Stimulated activated CD4-positive, alpha-beta T cell treated with anti-CD3 and anti-CD28 coated beads, Interleukin-4, amount 100 ng/mL, for 48 hours (primary cell): ENCODE data around the gene HUS1B.
"Not testable (repeated sequence)": the region's sequence is repeated elsewhere in the genome, so short reads cannot be mapped to it uniquely, and the experiment has no call there.

Experiments
- DNase-seq, 2 donors: peaks; one replicate each; pipeline ENCODE4 v3.0.0-alpha.2; 2020; ENCODE audit warnings: low read depth in 2 of 2

HUS1B gene

DNA sequence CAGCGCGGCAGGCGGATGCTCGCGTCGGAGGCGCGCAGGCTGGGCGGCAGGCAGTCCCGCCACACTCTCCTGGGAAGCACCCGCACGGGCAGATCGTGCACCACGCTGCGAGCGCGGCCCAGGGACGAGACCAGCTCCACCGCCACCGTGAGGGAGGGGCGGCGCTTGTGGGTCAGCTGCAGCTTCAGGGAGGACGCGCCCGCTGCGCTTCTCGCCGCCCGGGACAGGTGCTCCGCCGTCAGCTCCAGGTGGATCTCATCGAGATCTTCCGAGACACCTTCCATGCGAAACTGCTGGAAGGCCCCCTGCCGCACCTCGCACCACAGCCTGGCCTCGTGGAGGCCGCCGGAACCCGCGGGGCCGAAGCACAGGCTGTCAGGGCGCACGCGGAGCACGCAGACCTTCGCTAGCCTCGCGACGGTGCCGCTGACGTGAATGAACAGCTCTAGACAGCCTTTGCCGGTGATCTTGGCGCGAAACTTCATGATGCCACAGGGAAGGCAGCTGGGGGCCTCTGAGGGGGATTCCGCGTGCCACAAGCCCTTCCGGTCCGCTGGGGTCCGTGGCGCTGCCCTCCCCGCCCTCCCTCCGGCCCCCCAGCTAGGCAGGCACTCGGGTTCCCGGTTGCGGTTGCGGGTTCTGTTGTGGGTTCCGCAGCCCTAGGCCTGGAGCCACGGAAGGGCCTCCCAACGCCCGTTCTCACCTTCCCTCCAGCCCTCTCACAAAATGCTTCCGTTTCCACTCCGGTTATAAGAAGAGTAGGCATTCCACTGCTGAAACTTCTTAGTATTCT is at the start of gene HUS1B:
HUS1B (minus strand) TSS at position 641 of the 793 bp plus-strand sequence; CDS start at position 485, 156 bp downstream.
- no peak for DNase-seq

DNA sequence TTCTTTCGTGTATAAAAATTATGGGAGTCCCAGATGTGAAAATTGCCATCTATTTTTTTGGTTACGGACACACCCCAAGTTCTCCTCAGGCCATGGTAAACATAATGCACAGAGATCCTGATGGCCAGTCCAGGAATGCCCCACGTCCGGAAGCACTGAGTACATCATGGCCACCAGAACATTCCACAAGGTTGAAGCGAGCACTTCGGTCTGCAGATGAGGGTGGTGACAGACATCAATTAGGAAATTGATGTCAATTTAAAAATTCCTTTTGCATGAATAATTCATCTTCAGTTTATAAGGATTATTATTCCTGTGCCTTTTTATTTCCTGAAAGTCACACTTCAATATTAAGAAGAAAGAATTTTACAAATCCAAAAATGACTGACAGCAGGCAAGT is 49.2 kb upstream of the HUS1B start:
- no peak for DNase-seq

DNA sequence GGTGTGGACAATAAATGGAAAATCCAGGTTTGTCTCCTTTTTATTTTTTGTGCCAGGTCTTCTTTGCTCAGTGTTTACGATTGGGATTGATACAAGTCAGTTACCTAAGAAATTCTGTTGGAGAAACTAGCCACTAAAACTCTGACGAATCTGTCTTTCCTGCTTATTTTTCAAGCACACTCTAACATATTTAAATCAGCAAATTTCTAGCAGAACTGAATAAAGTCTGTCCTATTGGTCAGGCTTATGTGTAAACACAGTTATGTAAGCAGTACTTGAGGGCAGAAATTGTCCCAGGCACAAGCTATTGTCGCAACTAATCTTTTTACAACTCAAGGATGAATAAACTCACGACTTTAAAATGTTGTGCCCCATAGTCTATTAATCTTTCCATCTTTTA is 48.1 kb upstream of the HUS1B start:
- no peak for DNase-seq

DNA sequence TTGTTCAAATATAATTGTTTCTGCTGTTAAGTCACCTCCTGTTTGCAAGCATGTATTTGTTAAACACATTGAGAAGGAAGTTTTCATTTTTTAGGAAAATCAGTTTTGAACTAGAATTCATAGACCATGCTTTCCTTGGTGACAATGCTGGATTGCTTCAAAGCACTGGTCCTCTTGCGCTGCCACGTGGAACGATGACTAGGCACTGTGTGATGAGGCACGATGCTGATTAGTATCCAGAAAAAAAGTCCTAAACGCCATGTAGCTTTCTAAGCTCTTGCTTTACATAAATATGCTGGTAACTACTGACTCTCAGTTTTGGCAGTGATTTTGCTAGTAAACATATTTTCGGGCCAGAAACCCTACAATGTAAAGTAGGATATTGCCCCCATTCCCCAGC is 47.1 kb upstream of the HUS1B start:
- no peak for DNase-seq

DNA sequence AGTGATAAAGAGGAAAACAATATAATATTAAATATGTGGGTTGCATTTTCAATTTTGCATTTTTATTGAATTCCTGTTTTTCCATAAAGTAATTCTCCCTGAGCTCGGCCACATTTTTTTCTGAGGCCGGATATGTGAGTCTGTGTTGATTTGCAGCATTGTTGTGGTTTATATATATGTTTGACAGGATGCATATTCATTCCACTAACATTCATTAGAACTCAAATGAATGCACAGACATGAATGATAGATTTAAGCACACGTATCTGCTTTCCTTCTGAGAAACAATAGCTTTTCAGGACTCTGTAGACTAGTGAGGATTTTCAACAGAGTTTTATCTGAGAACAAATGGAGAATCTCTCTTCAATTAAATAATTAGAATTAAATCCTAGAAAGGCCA is 46.7 kb upstream of the HUS1B start:
- DNase-seq, result no peak

DNA sequence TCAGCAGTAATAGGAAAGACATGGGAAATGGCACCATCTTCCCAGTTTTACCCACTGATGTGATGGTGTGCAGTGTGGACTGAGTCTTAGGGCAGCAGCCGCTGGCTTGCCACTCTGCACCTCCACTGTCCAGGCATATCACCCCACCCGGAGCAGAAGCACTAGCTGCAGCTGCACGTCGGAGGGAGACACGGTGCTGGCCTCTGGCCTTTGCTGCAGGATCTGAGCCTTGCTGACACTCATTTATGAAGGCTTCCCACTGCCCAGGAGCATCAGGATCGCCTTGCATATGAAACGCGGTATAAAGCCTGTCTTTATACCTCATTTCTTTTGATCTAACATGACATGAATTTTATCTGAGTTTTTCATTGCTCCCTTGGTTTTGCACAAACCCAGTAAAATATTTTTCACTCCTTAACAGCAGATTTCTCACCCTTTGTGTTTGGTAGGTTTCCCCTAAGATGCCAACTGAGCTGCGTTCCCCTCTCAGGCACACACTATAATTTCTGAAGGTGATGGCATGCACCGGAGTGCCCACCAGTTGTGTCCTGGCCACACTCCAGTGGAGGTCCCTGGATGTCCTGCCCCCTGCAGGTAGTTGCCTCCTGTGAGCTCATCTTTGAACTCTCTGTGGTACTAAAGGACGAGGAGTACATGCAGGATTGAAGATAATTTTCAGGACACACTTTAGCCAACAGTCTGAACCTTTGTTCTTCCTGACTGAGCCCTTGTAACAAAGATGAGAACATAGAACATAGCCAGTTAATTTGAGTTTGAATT is 45.0 kb upstream of the HUS1B start:
- no peak for DNase-seq

DNA sequence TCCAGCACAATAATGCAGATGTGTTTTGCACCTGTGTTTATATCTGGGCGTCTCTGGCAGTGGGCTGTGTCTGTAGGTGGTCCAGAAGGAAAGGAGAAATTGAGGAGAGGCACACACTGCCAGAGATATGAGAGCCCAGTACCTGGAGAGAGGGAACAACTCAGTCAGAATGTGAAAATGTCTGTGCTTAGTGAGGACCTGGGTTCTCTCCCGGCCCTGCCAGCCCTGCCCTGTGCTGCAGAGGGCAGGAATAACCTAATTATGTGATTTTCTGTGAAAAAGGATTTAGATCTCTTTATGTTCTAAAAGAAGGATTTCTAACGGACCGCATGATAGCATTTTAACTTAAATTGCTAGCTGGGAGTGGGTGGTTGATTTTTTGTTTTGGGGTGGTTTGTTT is 44.3 kb upstream of the HUS1B start:
- DNase-seq, result no peak

DNA sequence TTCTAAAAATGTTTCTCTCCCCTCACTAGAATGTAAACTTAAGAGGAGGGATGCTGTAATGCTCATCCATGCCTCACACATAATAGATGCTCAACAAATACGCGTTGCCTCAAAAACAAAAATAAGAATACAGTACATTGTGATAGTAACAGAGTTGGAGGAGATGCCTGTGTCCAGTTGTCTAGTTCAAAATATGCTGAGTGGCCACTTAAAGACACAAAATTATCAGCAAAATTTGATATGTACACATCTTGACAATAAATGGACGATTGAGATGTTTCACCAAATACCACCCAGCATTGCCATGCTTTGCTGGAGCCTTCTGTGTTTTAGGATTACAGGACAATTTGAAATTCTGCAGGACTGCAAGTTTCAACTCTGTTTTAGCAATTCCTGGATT is 43.6 kb upstream of the HUS1B start:
- DNase-seq, result no peak

DNA sequence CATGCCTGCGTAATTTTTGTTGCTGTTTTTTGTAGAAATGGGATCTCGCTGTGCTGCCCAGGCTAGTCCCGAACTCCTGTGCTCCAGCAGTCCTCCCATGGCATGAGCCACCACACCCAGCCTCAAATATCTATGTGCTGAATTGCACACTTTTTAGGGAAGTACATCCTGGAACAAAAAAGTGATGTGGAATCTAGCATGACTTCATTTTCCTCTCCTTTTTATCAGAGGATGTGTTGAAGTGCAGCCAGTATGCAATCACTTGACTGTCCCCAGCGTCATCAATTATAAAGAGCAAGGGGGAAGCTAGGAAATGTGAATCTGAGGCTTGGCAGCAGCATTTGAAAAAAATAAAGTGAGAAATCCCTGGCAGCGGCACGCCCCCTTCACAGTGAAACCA is 42.4 kb upstream of the HUS1B start:
- no peak for DNase-seq

DNA sequence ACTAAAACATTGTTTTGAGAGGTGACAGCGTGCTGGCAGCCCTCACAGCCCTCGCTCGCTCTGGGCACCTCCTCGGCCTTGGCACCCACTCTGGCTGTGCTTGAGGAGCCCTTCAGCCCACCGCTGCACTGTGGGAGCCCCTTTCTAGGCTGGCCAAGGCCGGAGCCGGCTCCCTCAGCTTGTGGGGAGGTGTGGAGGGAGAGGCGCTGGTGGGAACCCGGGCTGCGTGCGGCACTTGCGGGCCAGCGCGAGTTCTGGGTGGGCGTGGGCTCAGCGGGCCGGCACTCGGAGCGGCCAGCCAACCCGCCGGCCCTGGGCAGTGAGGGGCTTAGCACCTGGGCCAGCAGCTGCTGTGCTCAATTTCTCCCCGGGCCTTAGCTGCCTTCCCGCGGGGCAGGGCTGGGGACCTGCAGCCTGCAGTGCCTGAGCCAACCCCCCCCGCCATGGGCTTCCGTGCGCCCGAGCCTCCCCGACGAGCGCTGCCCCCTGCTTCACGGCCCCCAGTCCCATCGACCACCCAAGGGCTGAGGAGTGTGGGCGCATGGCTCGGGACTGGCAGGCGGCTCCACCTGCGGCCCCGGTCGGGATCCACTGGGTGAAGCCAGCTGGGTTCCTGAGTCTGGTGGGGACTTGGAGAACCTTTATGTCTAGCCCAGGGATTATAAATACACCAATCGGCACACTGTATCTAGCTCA is 37.7 kb upstream of the HUS1B start:
- DNase-seq, result not testable (repeated sequence)

DNA sequence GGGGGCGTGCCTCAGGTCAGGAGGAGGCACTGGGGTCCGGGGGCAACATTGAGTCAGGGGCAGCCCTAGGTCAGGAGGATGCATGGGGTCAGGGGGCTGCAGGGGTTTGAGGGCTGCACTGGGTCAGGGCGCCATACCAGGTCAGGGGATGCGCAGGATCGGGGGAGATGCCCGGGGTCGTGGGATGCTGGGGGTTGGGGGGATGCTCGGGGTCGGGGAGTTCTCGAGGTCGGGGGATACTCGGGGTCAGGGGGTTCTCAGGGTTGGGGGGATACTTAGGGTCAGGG is 36.8 kb upstream of the HUS1B start:
- no peak for DNase-seq

DNA sequence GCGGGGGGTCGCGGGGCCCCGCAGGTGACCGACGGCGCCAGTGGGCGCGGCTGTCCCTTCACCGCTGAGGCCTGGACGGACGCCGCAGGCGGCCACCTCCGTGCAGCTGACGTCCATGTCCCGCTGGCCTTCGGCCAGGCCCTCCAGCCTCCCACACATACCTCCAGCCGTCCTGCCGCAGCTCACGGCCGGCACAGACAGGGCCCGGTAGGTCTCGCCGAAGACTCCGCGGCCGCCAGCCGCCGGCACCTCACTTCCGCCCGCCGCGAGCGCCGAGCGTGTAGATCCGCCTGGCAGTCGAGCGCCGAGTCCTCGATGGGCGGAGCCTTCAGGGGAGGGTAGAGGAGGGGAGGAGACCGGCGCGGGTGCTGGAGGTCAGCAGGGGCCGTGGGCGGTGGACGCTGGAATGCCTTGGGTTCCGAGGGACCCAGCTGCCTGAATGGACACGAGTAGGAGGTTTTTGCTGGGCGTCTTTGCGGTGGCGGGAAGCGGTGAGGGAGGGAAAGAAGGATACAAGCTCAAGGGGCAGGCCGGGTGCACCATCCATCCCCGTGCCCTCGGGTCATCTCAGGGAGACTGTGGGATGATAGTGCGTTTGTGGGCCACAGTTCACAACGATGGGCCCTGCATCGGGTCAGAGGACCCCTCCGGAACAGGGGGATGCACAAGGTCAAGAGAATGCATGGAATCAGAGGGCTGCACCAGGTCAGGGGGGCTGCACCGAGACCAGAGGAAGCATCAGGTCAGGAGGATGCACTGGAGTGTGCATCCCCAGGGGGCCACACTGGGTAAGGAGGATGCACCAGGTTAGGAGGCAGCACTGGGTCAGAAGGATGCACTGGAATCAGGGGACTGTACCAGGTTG is 36.2 kb upstream of the HUS1B start, which contains the start of gene EXOC2:
EXOC2 (minus strand) TSS at position 282 of the 865 bp plus-strand sequence. CDS start 55,321 bp downstream, outside the sequence.
- DNase-seq, result peak; percentile 77 to 82

DNA sequence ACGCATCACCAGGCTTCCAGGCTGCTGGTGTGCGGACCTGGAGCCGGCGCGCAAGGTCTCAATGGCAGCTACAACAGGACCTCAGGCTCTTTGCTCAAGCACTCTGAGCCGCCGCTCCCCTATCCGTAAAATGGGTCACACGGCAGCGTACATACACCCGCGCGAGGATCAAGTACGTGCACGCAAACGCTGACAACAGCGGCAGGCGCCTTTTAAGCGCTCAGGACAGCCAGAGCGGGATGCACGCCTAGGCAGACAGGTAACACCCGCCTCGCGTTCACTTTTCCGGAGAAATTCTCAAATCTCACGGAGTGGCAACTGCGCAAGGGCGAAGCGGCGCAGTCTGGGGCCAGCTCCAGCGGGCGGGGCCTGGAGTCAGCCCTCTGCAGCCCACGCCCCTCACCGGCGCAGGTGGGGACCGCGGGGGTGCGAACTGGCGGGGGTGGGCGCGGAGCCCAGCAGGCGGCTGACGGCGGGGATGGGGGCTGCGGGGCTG is 35.5 kb upstream of the HUS1B start:
- peak; percentile 62 to 74 for DNase-seq

DNA sequence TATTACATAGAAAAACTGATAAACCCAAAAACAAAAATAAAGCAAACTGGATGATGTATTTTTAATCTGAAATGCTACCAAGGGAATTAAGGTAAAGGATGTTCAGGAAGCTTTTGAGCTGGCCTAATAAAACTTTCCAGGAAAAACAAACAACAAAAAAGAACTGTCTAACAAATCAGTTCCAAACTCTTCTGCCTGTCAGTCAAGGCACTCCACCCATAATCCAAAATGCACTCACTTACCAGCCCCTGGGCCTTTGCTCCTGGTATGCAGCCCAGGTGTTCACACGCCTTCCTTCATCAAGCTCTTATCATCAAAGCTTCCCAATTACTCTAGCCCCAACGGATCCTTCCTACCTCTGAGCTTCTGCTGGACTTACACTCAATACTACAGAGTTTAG is 32.3 kb upstream of the HUS1B start:
- no peak for DNase-seq

DNA sequence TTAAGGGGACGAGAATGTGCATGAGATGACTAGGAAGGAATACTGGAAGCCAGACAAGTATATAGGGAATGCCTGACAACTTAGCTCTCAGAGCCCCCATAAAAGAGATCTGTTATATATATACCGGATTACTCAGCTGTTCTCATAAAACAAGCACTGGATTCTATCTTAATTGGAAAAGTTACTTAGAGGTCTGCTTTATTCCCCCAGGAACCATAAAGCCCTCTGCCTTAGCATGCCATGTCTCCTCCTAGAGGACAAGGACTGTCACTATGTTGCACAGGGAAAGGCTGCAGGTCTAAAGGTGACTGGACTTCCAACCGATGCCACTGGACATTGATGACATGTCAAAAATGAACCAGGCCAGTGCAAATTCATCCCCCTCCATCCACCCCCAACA is 29.6 kb upstream of the HUS1B start:
- DNase-seq, result no peak

DNA sequence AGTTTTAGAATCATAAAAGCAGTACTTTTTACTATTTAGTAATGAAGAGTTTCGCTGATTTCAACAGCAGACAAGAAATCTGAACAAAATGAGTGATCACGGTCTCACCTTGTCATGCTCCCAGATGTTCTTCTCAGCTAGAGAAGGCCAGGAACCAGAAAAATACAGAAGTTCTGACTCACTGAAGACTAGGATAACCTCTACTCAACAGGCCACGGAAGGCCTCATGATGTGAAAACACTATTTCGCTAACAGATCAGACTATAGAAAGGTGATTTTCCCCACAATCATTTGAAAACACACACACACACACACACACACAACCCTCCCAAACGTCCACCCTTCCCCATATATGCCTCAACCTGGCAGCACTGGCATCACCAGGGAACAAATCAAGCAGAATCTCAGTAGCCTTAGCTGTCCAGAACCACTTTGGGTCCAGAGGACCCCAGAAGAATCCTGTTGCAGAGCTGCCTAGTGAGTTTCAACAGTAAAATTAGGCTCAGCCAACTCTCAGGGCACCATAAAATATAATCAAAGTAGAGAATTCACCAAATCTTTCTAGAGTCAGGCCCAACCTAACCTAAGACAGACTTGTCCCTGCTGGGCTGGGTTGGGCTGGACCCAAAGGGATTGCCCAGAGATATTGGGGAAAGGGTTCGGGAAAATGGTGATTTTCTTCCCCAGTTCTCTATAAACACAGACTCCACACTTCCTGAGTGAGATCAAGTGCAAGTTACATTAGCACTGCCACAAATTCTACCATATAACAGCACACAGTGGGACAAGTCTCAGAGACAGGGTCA is 28.1 kb upstream of the HUS1B start:
- DNase-seq, result peak in 1 of 2 donors; percentile 23

DNA sequence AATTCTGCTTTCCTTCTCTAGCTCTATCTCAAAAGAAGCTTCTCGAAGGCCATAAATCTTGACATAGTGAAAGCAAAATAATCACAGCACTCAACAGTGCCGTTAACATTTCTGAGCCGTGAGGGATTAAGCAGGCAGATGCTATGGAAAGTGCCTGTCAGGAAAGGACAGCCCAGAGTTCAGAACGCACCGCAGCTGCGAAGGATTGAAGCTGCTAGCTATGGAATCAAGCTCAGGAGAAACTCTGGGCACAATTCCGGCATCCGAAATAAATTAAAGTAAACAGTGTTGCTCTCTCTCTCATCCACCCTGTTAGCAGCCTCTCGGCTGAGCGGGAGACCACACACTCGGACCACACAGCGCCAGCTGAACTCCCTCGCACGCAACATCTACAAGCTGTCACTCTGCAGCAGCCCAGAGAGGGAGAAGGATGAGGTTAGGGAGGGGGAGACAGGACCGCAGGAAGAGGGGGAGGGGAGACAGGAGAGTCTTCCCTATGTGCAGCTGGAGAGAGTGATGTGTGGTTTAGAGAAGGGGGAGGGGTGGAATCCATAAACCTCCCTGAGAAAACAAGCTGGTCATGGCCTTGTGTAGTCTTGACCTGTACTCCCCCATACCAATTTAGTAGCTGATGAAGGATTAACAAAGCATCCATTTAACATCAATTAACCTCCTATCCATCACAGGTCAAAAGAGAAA is 27.0 kb upstream of the HUS1B start:
- DNase-seq, result no peak

DNA sequence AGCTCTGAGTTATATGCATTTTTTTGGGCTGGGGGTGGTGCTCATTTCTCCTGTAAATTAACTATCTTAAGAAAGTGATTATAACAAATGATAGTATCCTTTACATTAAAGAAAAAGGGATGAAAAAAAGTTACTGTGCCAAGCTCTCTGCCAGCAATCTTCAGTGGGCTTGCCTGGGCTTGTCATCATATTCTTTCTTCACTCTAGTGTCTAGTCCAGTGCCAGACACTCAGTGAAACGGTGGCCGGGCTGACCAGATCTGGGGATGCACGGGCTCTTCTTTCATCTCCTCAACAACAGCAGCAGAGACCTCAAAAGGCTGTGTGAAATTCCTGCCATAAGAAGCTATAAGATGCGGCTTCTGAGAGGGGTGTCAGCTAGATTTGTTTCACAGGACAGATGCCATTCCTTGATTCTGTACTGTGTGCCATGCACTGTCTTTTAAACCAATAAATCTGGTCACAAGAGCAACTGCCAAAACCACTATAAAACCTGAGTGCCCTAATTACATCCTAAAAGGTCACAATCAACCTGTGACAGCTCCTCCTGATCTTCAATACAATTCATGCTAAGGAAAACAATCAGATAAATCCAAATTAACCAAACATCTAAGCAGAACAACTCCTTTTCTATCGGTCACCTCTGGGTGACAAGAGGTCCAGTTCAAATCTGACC is 23.9 kb upstream of the HUS1B start:
- DNase-seq, result no peak

DNA sequence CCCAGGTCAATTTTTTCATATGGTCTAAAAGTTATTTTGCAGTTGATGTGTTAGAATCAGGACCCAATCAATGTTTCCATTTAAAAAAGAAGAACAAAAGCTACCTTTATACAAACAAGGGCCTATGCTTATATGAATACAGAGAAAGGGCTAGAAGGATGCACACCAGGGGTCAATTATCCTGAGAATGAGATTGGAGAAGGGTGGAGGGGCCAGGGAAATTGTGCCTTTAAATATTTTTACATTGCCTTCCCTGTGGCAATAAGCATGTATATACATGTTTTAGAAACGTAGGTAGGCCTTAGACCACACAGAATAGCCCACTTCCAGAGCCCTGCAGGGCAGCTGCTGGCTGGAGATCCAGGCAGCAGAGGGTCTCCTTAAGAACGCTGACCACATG is 23.4 kb upstream of the HUS1B start:
- no peak for DNase-seq
